Naive thymus-derived CD4-positive, alpha-beta T cell (primary cell): Measurements from ENCODE around the gene PTGES2. TPM values are rescaled to one million over a fixed set of nuclear protein-coding genes. Genes with fewer than 3 reads are reported as not detected.
A peak's percentile ranks its signal among the peaks of the same experiment; 100 is the strongest.

Source experiments
- ATAC-seq: fragments of 150-1000 bp; cut with Tn5 transposase; 2 replicates; pipeline ENCODE4 v1.10.0; 2021; ENCODE audit warnings: mild to moderate bottlenecking, moderate library complexity
- CTCF ChIA-PET: fragments of 350-600 bp; sonication (Branson Sonifier 250); formaldehyde crosslinking; loops from one replicate; lab custom pipeline; 2021; ENCODE audit warnings: antibody characterized with exemption; lab: Charles Lee
- POLR2A ChIA-PET: fragments of 350-600 bp; sonication (Branson Sonifier 250); formaldehyde crosslinking; loops from one replicate; lab custom pipeline; 2021; ENCODE audit warnings: antibody characterized with exemption, inconsistent platforms; lab: Charles Lee
- DNase-seq, 9 donors: peaks; one replicate each; pipeline versions ENCODE4 v3.0.0 to v3.0.0-alpha.2; 2020 to 2022; ENCODE audit warnings: mixed read lengths in 1 of 9
- H3K27ac ChIP-seq: one replicate; pipeline ENCODE4 v1.7.0; 2013; ENCODE audit warnings: mild to moderate bottlenecking, low read depth, low read length, moderate library complexity
- H3K27me3 ChIP-seq, 2 donors: one replicate each; pipeline ENCODE4 v1.7.0; 2013; ENCODE audit warnings: low read length in 2 of 2, mild to moderate bottlenecking in 2 of 2, moderate library complexity in 2 of 2; ENCODE audit not compliant: control insufficient read depth in 2 of 2, insufficient read depth in 2 of 2
- H3K36me3 ChIP-seq, 3 experiments: 1 replicate in 2 of 3; 2 replicates in 1 of 3; pipeline ENCODE4 v1.7.0; 2013; ENCODE audit warnings: low read length in 3 of 3, mild to moderate bottlenecking in 3 of 3, moderate library complexity in 1 of 3; ENCODE audit not compliant: insufficient read depth in 3 of 3, control insufficient read depth in 2 of 3
- H3K4me1 ChIP-seq, 2 donors: one replicate each; pipeline ENCODE4 v1.7.0; 2013; ENCODE audit warnings: low read length in 2 of 2, mild to moderate bottlenecking in 2 of 2, moderate library complexity in 1 of 2; ENCODE audit not compliant: control insufficient read depth in 2 of 2, insufficient read depth in 2 of 2
- H3K4me3 ChIP-seq: 2 replicates; pipeline ENCODE4 v1.7.0; 2013; ENCODE audit warnings: mild to moderate bottlenecking, low read length
- H3K9me3 ChIP-seq, 3 experiments: 1 replicate in 2 of 3; 2 replicates in 1 of 3; pipeline ENCODE4 v1.7.0; 2013; ENCODE audit warnings: low read length in 3 of 3; ENCODE audit not compliant: control insufficient read depth in 2 of 3
- H3K27ac Mint-ChIP-seq, 9 donors: one replicate each; pipeline ENCODE4 v1.8.0; 2020 to 2022; ENCODE audit warnings: mixed read lengths in 9 of 9, mild to moderate bottlenecking in 8 of 9, moderate library complexity in 5 of 9, inconsistent platforms in 2 of 9
- H3K27me3 Mint-ChIP-seq, 5 donors: one replicate each; pipeline ENCODE4 v1.8.0; 2021 to 2022; ENCODE audit warnings: mixed read lengths in 5 of 5, mild to moderate bottlenecking in 1 of 5
- H3K36me3 Mint-ChIP-seq, 5 donors: one replicate each; pipeline ENCODE4 v1.8.0; 2020 to 2022; ENCODE audit warnings: mixed read lengths in 5 of 5, mild to moderate bottlenecking in 3 of 5, inconsistent platforms in 1 of 5
- H3K4me1 Mint-ChIP-seq, 7 donors: one replicate each; pipeline ENCODE4 v1.8.0; 2020 to 2022; ENCODE audit warnings: mixed read lengths in 7 of 7, mild to moderate bottlenecking in 3 of 7, inconsistent platforms in 1 of 7
- H3K4me3 Mint-ChIP-seq, 10 donors: one replicate each; pipeline ENCODE4 v1.8.0; 2020 to 2022; ENCODE audit warnings: mild to moderate bottlenecking in 10 of 10, mixed read lengths in 10 of 10, moderate library complexity in 6 of 10, inconsistent platforms in 2 of 10
- H3K9me3 Mint-ChIP-seq, 11 donors: one replicate each; pipeline ENCODE4 v1.8.0; 2020 to 2022; ENCODE audit warnings: mixed read lengths in 11 of 11, mild to moderate bottlenecking in 4 of 11, inconsistent platforms in 1 of 11, moderate library complexity in 1 of 11
- intact Hi-C, 2 donors: fragments of 100-400 bp; cut with micrococcal nuclease; formaldehyde crosslinking; loops; one replicate each; pipeline ENCODE4 v1.15.1; 2023
- polyA plus RNA-seq, 2 donors: library from polyadenylated mRNA; unstranded; fragments of 300-500 nt; fragmentation: Illumina TruSeq; gene quantifications; one replicate each; pipeline ENCODE4 v1.2.3, GENCODE V29; 2021
- total RNA-seq, 6 experiments: library from RNA in 5 of 6; stranded (reverse) in 5 of 6; gene quantifications; 1 replicate in 5 of 6; 2 replicates in 1 of 6; pipeline ENCODE4 v1.2.3 and lab custom pipeline; 2021 to 2026

The PTGES2 gene
- total and polyA plus RNA-seq, 7 experiments from 2014 or later, result 32.3 to 70.8 (median 60.8) TPM

- ATAC-seq (no peak), DNase-seq (no peak)
- Histone ChIP-seq H3K36me3 (peaks cover 0 to 41% (median 5%) of the 10 kb centered on the region in 3 experiments), H3K27ac (no peak overlapping the region), H3K4me1 (peaks cover 11 to 12% of the 10 kb centered on the region in 2 donors), H3K9me3 (no peaks in the 10 kb centered on the region), H3K27me3 (no peaks in the 10 kb centered on the region), H3K4me3 (no peak overlapping the region)
- peak overlapping the region in 6 of 9 donors; percentile 5 to 94 (median 24) for H3K27ac Mint-ChIP-seq
- H3K9me3 Mint-ChIP-seq, result no peaks in the 10 kb centered on the region
- H3K4me1 Mint-ChIP-seq, result peaks cover 0 to 30% (median 21%) of the 10 kb centered on the region in 7 donors
- ChIA-PET CTCF (no interaction called here), POLR2A (interaction anchor here (1.1 to 1.8 kb wide), 2 partner anchors 34 to 46 kb away, joined by 3 to 5 read pairs; no protein-coding TSS in a partner anchor)
- no peaks in the 10 kb centered on the region for H3K27me3 Mint-ChIP-seq
- peak overlapping the region in 8 of 10 donors; percentile 4 to 86 (median 46) for H3K4me3 Mint-ChIP-seq
- H3K36me3 Mint-ChIP-seq, result peaks cover 0 to 24% (median 7%) of the 10 kb centered on the region in 5 donors
- intact Hi-C loops, result no loop called here
Measured at GRCh38 chr9:128162215-128163026, 34.9 kb upstream of the PTGES2 start.

- Mint-ChIP-seq H3K4me1 (peaks cover 0 to 28% (median 21%) of the 10 kb centered on the region in 7 donors), H3K9me3 (no peaks in the 10 kb centered on the region), H3K27ac (peak overlapping the region in 7 of 9 donors; percentile 51 to 93 (median 78)), H3K36me3 (peaks cover 0 to 16% (median 6%) of the 10 kb centered on the region in 5 donors), H3K27me3 (no peaks in the 10 kb centered on the region), H3K4me3 (peak overlapping the region; percentile 79 to 90 (median 82))
- no peak for DNase-seq
- Histone ChIP-seq H3K36me3 (peaks cover 0 to 30% (median 0%) of the 10 kb centered on the region in 3 experiments), H3K4me1 (peaks cover 11 to 12% of the 10 kb centered on the region in 2 donors), H3K4me3 (peak overlapping the region; percentile 97), H3K9me3 (no peaks in the 10 kb centered on the region), H3K27me3 (no peaks in the 10 kb centered on the region), H3K27ac (no peak overlapping the region)
- no peak for ATAC-seq
- ChIA-PET POLR2A (interaction anchor here (0.6 to 2.0 kb wide), 7 partner anchors 29 to 763 kb away, joined by 3 to 9 read pairs (median 5); partner anchors contain the start of gene CIZ1), CTCF (interaction anchor here (0.6 kb wide), 1 partner anchor 551 kb away, joined by 5 read pairs; no protein-coding TSS in a partner anchor)
- intact Hi-C loops, result loop anchor here in 1 of 2 donors (2.0 kb wide), 1 partner anchor 711 kb away; the partner anchor contains the start of genes LRSAM1 and RPL12
Measured at GRCh38 chr9:128161215-128161902, 33.8 kb upstream of the PTGES2 start.

GRCh38 chr9:128160603-128160987, 33.1 kb upstream of the PTGES2 start:
- Histone ChIP-seq H3K4me1 (peaks cover 11 to 12% of the 10 kb centered on the region in 2 donors), H3K36me3 (peaks cover 0 to 23% (median 0%) of the 10 kb centered on the region in 3 experiments), H3K27me3 (no peaks in the 10 kb centered on the region), H3K9me3 (no peaks in the 10 kb centered on the region), H3K27ac (peak overlapping the region; percentile 78), H3K4me3 (peak overlapping the region; percentile 97)
- intact Hi-C loops, result loop anchor here (1.0 to 2.0 kb wide), 12 partner anchors 31 to 710 kb away; partner anchors contain the start of genes CIZ1 (in 2 of the 2), DNM1 (in 2 of the 2), COQ4 (in 1 of the 2) and GOLGA2 (in 1 of the 2)
- Mint-ChIP-seq H3K4me3 (peak overlapping the region; percentile 79 to 90 (median 82)), H3K27ac (peak overlapping the region in 7 of 9 donors; percentile 51 to 93 (median 74)), H3K9me3 (no peaks in the 10 kb centered on the region), H3K36me3 (peaks cover 0 to 11% (median 6%) of the 10 kb centered on the region in 5 donors), H3K27me3 (no peaks in the 10 kb centered on the region), H3K4me1 (peaks cover 0 to 28% (median 21%) of the 10 kb centered on the region in 7 donors)
- DNase-seq (peak in 7 of 9 donors; percentile 16 to 68 (median 26)), ATAC-seq (no peak)
- POLR2A ChIA-PET, result interaction anchor here (1.0 to 2.0 kb wide), 8 partner anchors 30 to 393 kb away, joined by 3 to 9 read pairs (median 4); partner anchors contain the start of genes CIZ1, GOLGA2 and SWI5
- CTCF ChIA-PET, result interaction anchor here (0.8 kb wide), 1 partner anchor 32 kb away, joined by 3 read pairs; no protein-coding TSS in a partner anchor

GRCh38 chr9:128159784-128160602, 32.5 kb upstream of the PTGES2 start, which contains the start of gene BBLN:
Gene BBLN, plus strand, starts transcription at chr9:128160265. Its CDS starts 143 bp downstream, at chr9:128160408.
- Mint-ChIP-seq H3K36me3 (peaks cover 0 to 11% (median 6%) of the 10 kb centered on the region in 5 donors), H3K4me1 (peaks cover 0 to 28% (median 21%) of the 10 kb centered on the region in 7 donors), H3K4me3 (peak within 1 kb of the TSS; percentile 79 to 90 (median 82)), H3K27ac (peak within 1 kb of the TSS; percentile 84 to 95 (median 93)), H3K27me3 (no peaks in the 10 kb centered on the region), H3K9me3 (no peaks in the 10 kb centered on the region)
- Histone ChIP-seq H3K27me3 (no peaks in the 10 kb centered on the region), H3K9me3 (no peaks in the 10 kb centered on the region), H3K36me3 (peaks cover 0 to 23% (median 0%) of the 10 kb centered on the region in 3 experiments), H3K27ac (peak within 1 kb of the TSS; percentile 78), H3K4me1 (peaks cover 11 to 12% of the 10 kb centered on the region in 2 donors), H3K4me3 (peak within 1 kb of the TSS; percentile 97)
- DNase-seq (peak; percentile 78 to 94 (median 87)), ATAC-seq (peak; percentile 94)
- CTCF ChIA-PET, result interaction anchor here (0.7 to 0.8 kb wide), 2 partner anchors 31 to 35 kb away, joined by 3 read pairs; no protein-coding TSS in a partner anchor
- POLR2A ChIA-PET, result interaction anchor here (0.7 to 4.1 kb wide), 13 partner anchors 17 to 393 kb away, joined by 3 to 27 read pairs (median 4); partner anchors contain the start of genes CIZ1, GOLGA2, PTGES2 and SWI5
- intact Hi-C loops, result loop anchor here (1.0 to 5.0 kb wide), 13 partner anchors 31 to 709 kb away; partner anchors contain the start of genes CIZ1 (in 2 of the 2), DNM1 (in 2 of the 2), COQ4 (in 1 of the 2) and GOLGA2 (in 1 of the 2)

- Histone ChIP-seq H3K36me3 (peaks cover 0 to 18% (median 0%) of the 10 kb centered on the region in 3 experiments), H3K4me1 (peaks cover 11 to 12% of the 10 kb centered on the region in 2 donors), H3K27me3 (no peaks in the 10 kb centered on the region), H3K4me3 (peak overlapping the region; percentile 78), H3K9me3 (no peaks in the 10 kb centered on the region), H3K27ac (peak overlapping the region; percentile 78)
- ChIA-PET CTCF (interaction anchor here (0.7 kb wide), 1 partner anchor 36 kb away, joined by 3 read pairs; no protein-coding TSS in a partner anchor), POLR2A (interaction anchor here (0.7 to 4.1 kb wide), 12 partner anchors 17 to 394 kb away, joined by 3 to 27 read pairs (median 4); partner anchors contain the start of genes CIZ1, GOLGA2, PTGES2 and SWI5)
- intact Hi-C loops, result loop anchor here in 1 of 2 donors (5.0 kb wide), 1 partner anchor 42 kb away; no protein-coding TSS in a partner anchor
- Mint-ChIP-seq H3K4me3 (peak overlapping the region; percentile 76 to 90 (median 82)), H3K27me3 (no peaks in the 10 kb centered on the region), H3K4me1 (peaks cover 0 to 28% (median 21%) of the 10 kb centered on the region in 7 donors), H3K27ac (peak overlapping the region; percentile 84 to 95 (median 93)), H3K36me3 (peaks cover 0 to 9% (median 6%) of the 10 kb centered on the region in 5 donors), H3K9me3 (no peaks in the 10 kb centered on the region)
- ATAC-seq (peak; percentile 54), DNase-seq (peak in 8 of 9 donors; percentile 36 to 78 (median 62))
Measured at GRCh38 chr9:128159522-128159783, 31.9 kb upstream of the PTGES2 start.
